Measurements from ENCODE around the gene SETD2. TPM values are rescaled to one million over a fixed set of nuclear protein-coding genes. Genes with fewer than 3 reads are reported as not detected.
"Not testable (repeated sequence)": the region's sequence is repeated elsewhere in the genome, so short reads cannot be mapped to it uniquely, and the experiment has no call there.

The SETD2 gene
- total RNA-seq, 1 experiment from 2014 or later = 47.6 TPM

- Mint-ChIP-seq H3K27ac (ENCODE audit: unreplicated experiment) (no peak overlapping the region), H3K4me3 (ENCODE audit: unreplicated experiment) (no peak overlapping the region), H3K27me3 (ENCODE audit: insufficient read depth, unreplicated experiment) (no peaks in the 10 kb centered on the region), H3K9me3 (ENCODE audit: unreplicated experiment) (no peaks in the 10 kb centered on the region), H3K4me1 (ENCODE audit: low read depth, unreplicated experiment) (no peaks in the 10 kb centered on the region), H3K36me3 (ENCODE audit: insufficient read depth, unreplicated experiment) (peaks cover 71% of the 10 kb centered on the region)
- intact Hi-C loops (cut with micrococcal nuclease; ENCODE audit: unreplicated experiment) = no loop called here
- H3K4me3 ChIP-seq (ENCODE audit: low read depth, low read length) = no peak overlapping the region
- H3K9me3 ChIP-seq = no peaks in the 10 kb centered on the region
- H3K36me3 ChIP-seq (ENCODE audit: control insufficient read depth, insufficient read depth, low read length) = peaks cover 1% of the 10 kb centered on the region; the same call in 1 of the 2 replicates
- no peak for DNase-seq
- TF ChIP-seq CTCF (IDR thresholded peaks at IDR 0.05; ENCODE audit: insufficient read depth in 1 of 2, low read depth in 1 of 2, low read length in 1 of 2, severe bottlenecking in 1 of 2, unreplicated experiment in 1 of 2) = no peak
- POLR2A ChIA-PET = no interaction called here
- H3K4me1 ChIP-seq = no peaks in the 10 kb centered on the region; the same call in 1 of the 2 replicates
- BruUV-seq (replicated peaks) = no TSS peak
- CTCF ChIA-PET = no interaction called here
- no peaks in the 10 kb centered on the region for H3K27me3 ChIP-seq (replicated peaks; ENCODE audit: control insufficient read depth, insufficient read depth, low read length)
Measured at GRCh38 chr3:47036145-47036544, 127.8 kb downstream of the SETD2 start.

- Mint-ChIP-seq H3K27ac (ENCODE audit: unreplicated experiment) (no peak overlapping the region), H3K27me3 (ENCODE audit: insufficient read depth, unreplicated experiment) (no peaks in the 10 kb centered on the region), H3K4me3 (ENCODE audit: unreplicated experiment) (no peak overlapping the region), H3K36me3 (ENCODE audit: insufficient read depth, unreplicated experiment) (peaks cover 67% of the 10 kb centered on the region), H3K4me1 (ENCODE audit: low read depth, unreplicated experiment) (no peaks in the 10 kb centered on the region), H3K9me3 (ENCODE audit: unreplicated experiment) (no peaks in the 10 kb centered on the region)
- no peak for DNase-seq
- Histone ChIP-seq H3K4me3 (ENCODE audit: low read depth, low read length) (no peak overlapping the region), H3K36me3 (ENCODE audit: control insufficient read depth, insufficient read depth, low read length) (peaks cover 1% of the 10 kb centered on the region; the same call in 1 of the 2 replicates), H3K27me3 (replicated peaks; ENCODE audit: control insufficient read depth, insufficient read depth, low read length) (no peaks in the 10 kb centered on the region), H3K4me1 (no peaks in the 10 kb centered on the region; the same call in 1 of the 2 replicates), H3K9me3 (no peaks in the 10 kb centered on the region)
- TF ChIP-seq CTCF (IDR thresholded peaks at IDR 0.05; ENCODE audit: insufficient read depth in 1 of 2, low read depth in 1 of 2, low read length in 1 of 2, severe bottlenecking in 1 of 2, unreplicated experiment in 1 of 2) = no peak
- TSS peak; percentile 15 for BruUV-seq (replicated peaks)
- intact Hi-C loops (cut with micrococcal nuclease; ENCODE audit: unreplicated experiment) = no loop called here
- CTCF ChIA-PET = no interaction called here
- POLR2A ChIA-PET = interaction anchor here (0.7 kb wide), 1 partner anchor 8 kb away, joined by 4 read pairs; no protein-coding TSS in a partner anchor
Measured at GRCh38 chr3:47035645-47036044, 128.3 kb downstream of the SETD2 start.

- Histone ChIP-seq H3K4me3 (ENCODE audit: low read depth, low read length) (no peak overlapping the region), H3K9me3 (no peaks in the 10 kb centered on the region), H3K36me3 (ENCODE audit: control insufficient read depth, insufficient read depth, low read length) (peaks cover 1% of the 10 kb centered on the region; the same call in 1 of the 2 replicates), H3K27me3 (replicated peaks; ENCODE audit: control insufficient read depth, insufficient read depth, low read length) (no peaks in the 10 kb centered on the region), H3K4me1 (no peaks in the 10 kb centered on the region; the same call in 1 of the 2 replicates)
- TF ChIP-seq CTCF (IDR thresholded peaks at IDR 0.05; ENCODE audit: insufficient read depth in 1 of 2, low read depth in 1 of 2, low read length in 1 of 2, severe bottlenecking in 1 of 2, unreplicated experiment in 1 of 2) = no peak
- H3K4me3 Mint-ChIP-seq (ENCODE audit: unreplicated experiment) = no peak overlapping the region
- BruUV-seq (replicated peaks) = no TSS peak
- intact Hi-C loops (cut with micrococcal nuclease; ENCODE audit: unreplicated experiment) = no loop called here
- POLR2A ChIA-PET = interaction anchor here (0.7 kb wide), 1 partner anchor 8 kb away, joined by 4 read pairs; no protein-coding TSS in a partner anchor
- no peaks in the 10 kb centered on the region for H3K27me3 Mint-ChIP-seq (ENCODE audit: insufficient read depth, unreplicated experiment)
- CTCF ChIA-PET = no interaction called here
- H3K36me3 Mint-ChIP-seq (ENCODE audit: insufficient read depth, unreplicated experiment) = peaks cover 64% of the 10 kb centered on the region
- no peak for DNase-seq
- no peaks in the 10 kb centered on the region for H3K9me3 Mint-ChIP-seq (ENCODE audit: unreplicated experiment)
- H3K27ac Mint-ChIP-seq (ENCODE audit: unreplicated experiment) = no peak overlapping the region
- no peaks in the 10 kb centered on the region for H3K4me1 Mint-ChIP-seq (ENCODE audit: low read depth, unreplicated experiment)
Measured at GRCh38 chr3:47034868-47035489, 128.9 kb downstream of the SETD2 start.

GRCh38 chr3:47031041-47031440, 132.9 kb downstream of the SETD2 start:
- H3K9me3 Mint-ChIP-seq (ENCODE audit: unreplicated experiment); H3K4me1 Mint-ChIP-seq (ENCODE audit: low read depth, unreplicated experiment); BruUV-seq (replicated peaks); H3K27me3 ChIP-seq (replicated peaks; ENCODE audit: control insufficient read depth, insufficient read depth, low read length); CTCF ChIA-PET; H3K4me3 Mint-ChIP-seq (ENCODE audit: unreplicated experiment); intact Hi-C loops (cut with micrococcal nuclease; ENCODE audit: unreplicated experiment); H3K27me3 Mint-ChIP-seq (ENCODE audit: insufficient read depth, unreplicated experiment); H3K4me3 ChIP-seq (ENCODE audit: low read depth, low read length); H3K9me3 ChIP-seq; DNase-seq; H3K36me3 ChIP-seq (ENCODE audit: control insufficient read depth, insufficient read depth, low read length); H3K27ac Mint-ChIP-seq (ENCODE audit: unreplicated experiment): not testable (repeated sequence)
- H3K4me1 ChIP-seq = peaks cover 12% of the 10 kb centered on the region
- H3K36me3 Mint-ChIP-seq (ENCODE audit: insufficient read depth, unreplicated experiment) = peaks cover 50% of the 10 kb centered on the region
- POLR2A ChIA-PET = interaction anchor here (0.6 kb wide), 1 partner anchor 54 kb away, joined by 6 read pairs; no protein-coding TSS in a partner anchor
